HG02798 (cell line): ENCODE results near the gene ART5.
"Not testable (repeated sequence)": the region's sequence is repeated elsewhere in the genome, so short reads cannot be mapped to it uniquely, and the experiment has no call there.

Source experiments
- ATAC-seq: cut with Tn5 transposase; IDR thresholded peaks from one replicate; pipeline ENCODE4 v1.9.1; 2021; ENCODE audit warnings: mild to moderate bottlenecking; ENCODE audit not compliant: unreplicated experiment, poor library complexity

The ART5 gene

DNA sequence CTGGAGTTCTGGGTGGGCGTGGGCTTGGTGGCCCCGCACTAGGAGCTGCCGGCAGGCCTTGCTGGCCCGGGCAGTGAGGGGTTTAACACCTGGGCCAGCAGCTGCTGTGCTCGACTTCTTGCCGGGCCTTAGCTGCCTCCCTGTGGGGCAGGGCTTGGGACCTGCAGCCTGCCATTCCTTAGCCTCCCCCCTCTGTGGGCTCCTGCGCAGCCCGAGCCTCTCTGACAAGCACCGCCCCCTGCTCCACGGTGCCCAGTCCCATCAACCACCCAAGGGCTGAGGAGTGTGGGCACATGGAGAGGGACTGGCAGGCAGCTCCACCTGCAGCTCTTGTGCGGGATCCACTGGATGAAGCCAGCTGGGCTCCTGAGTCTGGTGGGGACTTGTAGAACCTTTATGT lies 53.0 kb downstream of the ART5 start:
- ATAC-seq: not testable (repeated sequence)
